Ovary (tissue), 9 donors: ENCODE measurements around the gene MC5R. TPM values are rescaled to one million over a fixed set of nuclear protein-coding genes. Genes with fewer than 3 reads are reported as not detected.
"Not testable (repeated sequence)": the region's sequence is repeated elsewhere in the genome, so short reads cannot be mapped to it uniquely, and the experiment has no call there.

Source experiments
- DNase-seq, 5 donors: peaks; one replicate each; pipeline ENCODE4 v3.0.0-alpha.2; 2019 to 2020
- H3K27ac ChIP-seq, 2 donors: fragments of 200-600 bp; one replicate each; pipeline versions ENCODE4 v1.5.1 to v1.8.0; 2019 to 2022
- H3K27me3 ChIP-seq: fragments of 200-600 bp; one replicate; pipeline ENCODE4 v1.8.0; 2022
- H3K36me3 ChIP-seq: fragments of 200-600 bp; sonication (generic); one replicate; pipeline ENCODE4 v1.5.1; 2019
- H3K4me1 ChIP-seq: one replicate; pipeline ENCODE4 v1.8.1; 2013; ENCODE audit warnings: mild to moderate bottlenecking, moderate library complexity; ENCODE audit not compliant: insufficient read depth
- H3K4me3 ChIP-seq: fragments of 200-600 bp; sonication (generic); one replicate; pipeline ENCODE4 v1.5.1; 2017
- H3K9me3 ChIP-seq, 2 donors: fragments of 200-600 bp in 1 of 2; sonication (generic) in 1 of 2; one replicate each; pipeline versions ENCODE4 v1.5.1 to v1.8.1; 2013 to 2019; ENCODE audit warnings: mild to moderate bottlenecking in 1 of 2, moderate library complexity in 1 of 2
- CTCF ChIP-seq, 3 donors: fragments of 450-650 bp in 2 of 3; fragments of 200-600 bp in 1 of 3; IDR thresholded peaks; one replicate each; pipeline versions ENCODE4 v1.5.1 to v1.8.0; 2016 to 2022; ENCODE audit warnings: antibody characterized with exemption in 3 of 3, mild to moderate bottlenecking in 1 of 3
- EP300 ChIP-seq: sonication (generic); formaldehyde crosslinking; IDR thresholded peaks from one replicate; pipeline ENCODE4 v1.6.1; 2017; ENCODE audit warnings: antibody characterized with exemption
- POLR2A ChIP-seq: fragments of 450-650 bp; IDR thresholded peaks from one replicate; pipeline ENCODE4 v1.6.1; 2017; ENCODE audit warnings: antibody characterized with exemption, mild to moderate bottlenecking, moderate library complexity
- WGBS, 3 donors: extraction: QIAGEN DNeasy Blood & Tissue Kit in 1 of 3; methylation state at CpG; one replicate each; pipeline versions ENCODE4 v1.1.5 to v1.1.7; 2013 to 2017; 5-methylcytosine and 5-hydroxymethylcytosine counted together
- intact Hi-C, 4 donors: fragments of 100-400 bp; cut with DNase I; formaldehyde crosslinking; loops; one replicate each; pipeline versions ENCODE4 v1.11.0 to v1.15.1; 2022 to 2023
- polyA plus RNA-seq, 2 donors: library from polyadenylated mRNA; stranded (reverse); fragments of 200-250 nt in 1 of 2; fragments of 350-450 nt in 1 of 2; fragmentation: Illumina TruSeq in 1 of 2; extraction: RNeasy Lipid Tissue Mini Kit (QIAGEN cat#74804) in 1 of 2; gene quantifications; one replicate each; pipeline ENCODE4 v1.2.3, GENCODE V29; 2013 to 2014
- total RNA-seq, 7 donors: library from RNA; depleted of rRNA in 2 of 7; stranded (reverse); fragments of >200 nt in 2 of 7; fragmentation: NEBNext Ultra II Directional in 3 of 7; extraction: Animal tissue kit (Norgen Biotek cat#: 25700) in 3 of 7; gene quantifications; one replicate each; pipeline versions ENCODE4 v1.1.0 to v1.2.4, GENCODE V29; 2016 to 2023
- donor health status: DM: no; HTN: no; CAD: no; lungs with moderate emphysema.
- donor health status: DM: no; HTN: no; CAD: no.
- donor health status: Bipolar disorder and iron deficiency.
- donor health status: DM: yes; HTN: yes; CAD: no.
- donor health status: DM: no; HTN: no; CAD: no.
- donor health status: DM: yes; HTN: yes; CAD: no.

The MC5R gene
- total and polyA plus RNA-seq, 9 donors: not detected

- TF ChIP-seq EP300 (no peak), POLR2A (no peak), CTCF (IDR thresholded peaks at IDR 0.05) (no peak)
- 87 to 90% (median 87%) methylated on average over 4 of the region's 4 CpGs for WGBS, 3 donors
Observed at GRCh38 chr18:13849791-13850190, 25.8 kb downstream of the MC5R start.

DNA sequence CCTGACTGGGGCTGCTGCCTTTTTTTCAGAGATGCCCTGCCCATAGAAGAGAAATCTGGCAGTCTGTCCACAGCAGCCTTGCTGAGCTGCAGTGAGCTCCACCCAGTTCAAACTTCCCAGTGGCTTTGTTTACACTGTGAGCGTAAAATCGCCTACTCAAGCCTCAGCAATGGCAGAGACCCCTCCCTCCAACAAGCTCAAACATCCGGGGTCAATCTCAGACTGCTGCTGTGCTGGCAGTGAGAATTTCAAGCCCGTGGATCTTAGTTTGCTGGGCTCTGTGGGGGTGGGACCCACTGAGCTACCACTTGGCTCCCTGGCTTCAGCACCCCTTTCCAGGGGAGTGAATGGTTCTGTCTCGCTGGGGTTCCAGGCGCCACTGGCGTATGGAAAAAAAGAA, 38.9 kb downstream of the MC5R start:
- not testable (repeated sequence) for H3K4me3 ChIP-seq

More at GRCh38 chr18:13849791-13850190, 25.8 kb downstream of the MC5R start:
- Histone ChIP-seq H3K9me3 (no peaks in the 10 kb centered on the region), H3K4me3 (no peak overlapping the region), H3K27ac (no peak overlapping the region), H3K4me1 (no peaks in the 10 kb centered on the region), H3K27me3 (no peaks in the 10 kb centered on the region), H3K36me3 (no peaks in the 10 kb centered on the region)
- no peak for DNase-seq
- intact Hi-C loops: no loop called here

DNA sequence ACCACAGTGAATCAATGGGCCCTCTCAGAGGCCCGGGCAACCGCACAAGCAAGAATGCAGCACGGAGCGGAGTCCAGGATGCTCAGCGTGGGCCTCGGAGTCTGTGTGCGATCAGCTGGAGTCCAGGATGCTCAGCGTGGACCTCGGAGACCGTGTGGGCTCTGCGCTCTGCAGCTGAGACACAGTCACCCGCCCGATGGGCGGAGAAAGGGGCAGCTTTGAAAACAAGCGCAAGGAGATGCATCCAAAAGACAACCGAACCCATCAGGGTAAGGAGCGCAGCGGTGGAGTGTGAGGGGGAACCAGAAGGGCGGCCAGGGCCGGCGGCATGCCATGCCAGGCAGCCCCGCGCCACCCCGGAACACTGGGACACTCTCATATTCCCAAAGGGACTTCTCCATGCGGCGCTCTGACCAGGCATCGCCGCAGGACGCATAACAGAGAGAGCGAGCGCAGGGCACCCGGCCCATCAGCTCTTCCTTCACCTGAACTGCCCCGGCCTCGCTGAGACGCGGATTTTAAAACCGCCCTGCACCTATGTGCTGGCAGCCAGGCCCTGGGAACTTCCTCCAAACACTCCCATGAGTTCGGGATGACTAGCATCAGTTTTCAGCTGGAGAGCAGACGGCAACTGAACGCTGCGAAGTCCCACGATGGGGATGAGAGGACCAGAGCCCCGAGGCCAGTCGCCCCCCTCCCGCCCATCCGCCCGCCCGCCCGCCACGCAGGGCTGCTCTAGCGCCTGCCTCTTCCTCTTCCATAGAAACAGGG, 44.7 kb downstream of the MC5R start:
- Histone ChIP-seq H3K4me3 (no peak overlapping the region), H3K27me3 (no peaks in the 10 kb centered on the region), H3K27ac (no peak overlapping the region), H3K36me3 (no peaks in the 10 kb centered on the region), H3K9me3 (no peaks in the 10 kb centered on the region), H3K4me1 (no peaks in the 10 kb centered on the region)
- 1 to 2% (median 1%) methylated on average over 51 of the region's 51 CpGs for WGBS, 3 donors
- DNase-seq: no peak
- TF ChIP-seq POLR2A (no peak), CTCF (IDR thresholded peaks at IDR 0.05) (no peak), EP300 (no peak)
- intact Hi-C loops: no loop called here

More for the DNA sequence above, 38.9 kb downstream of the MC5R start:
- H3K27me3 ChIP-seq, H3K9me3 ChIP-seq, H3K4me1 ChIP-seq, H3K27ac ChIP-seq, DNase-seq, intact Hi-C loops, H3K36me3 ChIP-seq: not testable (repeated sequence)
- WGBS, 3 donors: 35 to 47% (median 44%) methylated on average over 7 of the region's 7 CpGs

DNA sequence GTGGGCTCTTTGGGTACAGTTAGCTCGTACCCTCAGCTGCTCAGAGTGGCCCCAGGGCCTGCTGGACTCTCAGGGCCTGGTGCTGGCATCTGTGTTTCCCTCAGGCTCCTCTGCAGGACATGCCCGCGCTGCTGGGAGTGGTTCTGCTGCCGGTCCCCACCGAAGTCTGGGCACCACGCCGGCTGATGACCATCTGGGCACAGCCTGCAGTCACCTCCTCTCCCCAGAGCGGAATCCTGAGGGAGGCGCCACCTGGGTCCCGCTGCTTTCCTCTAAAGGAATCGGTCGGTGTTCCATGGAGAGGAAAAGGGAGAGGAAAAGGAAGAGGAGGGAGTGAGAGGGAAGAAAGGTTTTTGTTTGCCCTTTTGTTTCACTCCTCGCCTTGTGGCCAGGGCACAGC, 47.8 kb downstream of the MC5R start:
- intact Hi-C loops: no loop called here
- H3K4me3 ChIP-seq: no peak overlapping the region
- H3K36me3 ChIP-seq: no peaks in the 10 kb centered on the region
- no peaks in the 10 kb centered on the region for H3K4me1 ChIP-seq
- WGBS, 3 donors: 47 to 56% (median 51%) methylated on average over 13 of the region's 13 CpGs
- no peaks in the 10 kb centered on the region for H3K27me3 ChIP-seq
- H3K9me3 ChIP-seq: no peaks in the 10 kb centered on the region
- no peak for TF ChIP-seq EP300
- TF ChIP-seq CTCF (IDR thresholded peaks at IDR 0.05): no peak
- no peak for TF ChIP-seq POLR2A
- no peak overlapping the region for H3K27ac ChIP-seq
- no peak for DNase-seq

- intact Hi-C loops: no loop called here
- Histone ChIP-seq H3K27ac (no peak overlapping the region), H3K4me1 (no peaks in the 10 kb centered on the region), H3K27me3 (no peaks in the 10 kb centered on the region), H3K36me3 (no peaks in the 10 kb centered on the region), H3K4me3 (no peak overlapping the region), H3K9me3 (no peaks in the 10 kb centered on the region)
- no peak for DNase-seq
- TF ChIP-seq POLR2A (no peak), CTCF (IDR thresholded peaks at IDR 0.05) (no peak), EP300 (no peak)
- WGBS, 3 donors: 85 to 89% (median 86%) methylated on average over 14 of the region's 14 CpGs
Observed at GRCh38 chr18:13872373-13872772, 48.4 kb downstream of the MC5R start.
